Umbilical cord (tissue), 2 donors: ENCODE results near the gene AACS. TPM values are rescaled to one million over a fixed set of nuclear protein-coding genes. Genes with fewer than 3 reads are reported as not detected.
"Not testable (repeated sequence)": the region's sequence is repeated elsewhere in the genome, so short reads cannot be mapped to it uniquely, and the experiment has no call there.

Source experiments
- DNase-seq: peaks from one replicate; pipeline ENCODE4 v3.0.0-alpha.2; 2015; ENCODE audit warnings: low spot score
- total RNA-seq: library from RNA; depleted of rRNA; stranded (reverse); fragments of >200 nt; gene quantifications from one replicate; pipeline ENCODE4 v1.2.3, GENCODE V29; 2014; ENCODE audit warnings: low replicate concordance; ENCODE audit not compliant: insufficient read depth

AACS gene
- total RNA-seq, 1 donor from 2014 or later: 19.7 TPM

DNA sequence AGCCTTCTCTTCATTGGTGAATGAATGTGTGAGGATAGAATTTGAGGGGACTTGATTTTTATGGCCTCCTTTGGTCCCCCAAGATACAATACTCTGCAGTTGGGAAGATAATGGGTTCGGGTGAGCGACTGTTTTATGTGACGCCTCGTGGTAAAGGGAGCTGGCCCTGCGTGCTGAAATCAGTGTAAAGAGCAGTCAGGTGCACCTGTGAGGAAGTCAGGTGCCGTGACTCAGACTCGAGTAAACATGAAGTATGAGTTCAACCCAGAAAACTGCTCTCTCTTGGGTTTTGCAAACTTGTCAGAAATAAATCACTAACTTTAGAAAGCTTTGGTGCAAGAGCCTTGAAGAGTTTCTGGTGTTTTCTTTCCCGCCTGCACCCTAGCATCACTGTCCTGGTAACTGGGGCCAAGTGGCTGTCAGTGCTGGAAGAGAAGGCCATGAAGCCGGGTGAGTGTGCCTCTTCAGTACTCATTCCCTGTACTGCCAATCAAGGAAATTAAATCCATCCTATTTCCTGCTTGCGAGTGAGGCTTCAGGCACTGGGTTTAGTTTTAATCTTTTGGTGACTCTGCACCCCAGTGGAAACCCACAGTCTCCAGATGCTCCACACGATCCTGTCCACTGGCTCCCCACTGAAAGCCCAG lies 59.2 kb downstream of the AACS start:
- DNase-seq: no peak

- no peak for DNase-seq
Measured at GRCh38 chr12:125125271-125125670, 60.0 kb downstream of the AACS start.

DNA sequence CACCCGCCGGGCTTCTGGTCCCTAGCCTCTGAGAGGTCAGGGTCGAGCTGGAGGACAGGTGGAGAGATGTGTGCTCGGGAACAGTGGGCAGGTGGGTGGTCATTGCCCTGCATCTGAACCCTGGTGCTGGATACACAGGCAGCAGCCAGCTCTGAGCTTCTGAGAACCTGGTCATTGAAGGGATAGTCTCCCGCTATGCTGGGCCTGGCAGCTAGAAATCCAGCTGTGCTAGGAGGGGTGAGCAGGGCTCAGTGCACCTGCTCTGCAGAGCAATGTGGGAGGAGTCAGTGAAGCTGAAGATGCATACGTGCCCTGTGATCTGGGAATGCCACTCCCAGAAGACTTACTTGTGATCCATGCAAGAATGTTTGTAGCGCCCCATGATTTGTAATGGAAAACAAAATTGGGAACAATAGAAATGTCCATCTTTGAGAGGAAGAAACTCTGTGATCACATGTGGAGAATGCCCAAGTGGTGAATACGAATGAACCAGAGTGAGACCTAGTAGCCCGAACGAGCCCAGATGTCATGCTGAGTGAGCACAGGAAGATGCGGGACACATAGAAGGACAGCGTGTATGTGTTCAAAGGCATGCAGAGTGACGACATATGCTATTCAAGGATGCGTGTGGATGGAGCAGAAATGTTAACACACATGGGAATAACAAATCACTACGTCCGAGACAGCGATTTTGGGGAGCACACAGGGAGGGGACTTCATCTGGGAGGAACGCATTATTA lies 63.4 kb downstream of the AACS start:
- no peak for DNase-seq

GRCh38 chr12:125129179-125129571 lies 63.9 kb downstream of the AACS start:
- no peak for DNase-seq

DNA sequence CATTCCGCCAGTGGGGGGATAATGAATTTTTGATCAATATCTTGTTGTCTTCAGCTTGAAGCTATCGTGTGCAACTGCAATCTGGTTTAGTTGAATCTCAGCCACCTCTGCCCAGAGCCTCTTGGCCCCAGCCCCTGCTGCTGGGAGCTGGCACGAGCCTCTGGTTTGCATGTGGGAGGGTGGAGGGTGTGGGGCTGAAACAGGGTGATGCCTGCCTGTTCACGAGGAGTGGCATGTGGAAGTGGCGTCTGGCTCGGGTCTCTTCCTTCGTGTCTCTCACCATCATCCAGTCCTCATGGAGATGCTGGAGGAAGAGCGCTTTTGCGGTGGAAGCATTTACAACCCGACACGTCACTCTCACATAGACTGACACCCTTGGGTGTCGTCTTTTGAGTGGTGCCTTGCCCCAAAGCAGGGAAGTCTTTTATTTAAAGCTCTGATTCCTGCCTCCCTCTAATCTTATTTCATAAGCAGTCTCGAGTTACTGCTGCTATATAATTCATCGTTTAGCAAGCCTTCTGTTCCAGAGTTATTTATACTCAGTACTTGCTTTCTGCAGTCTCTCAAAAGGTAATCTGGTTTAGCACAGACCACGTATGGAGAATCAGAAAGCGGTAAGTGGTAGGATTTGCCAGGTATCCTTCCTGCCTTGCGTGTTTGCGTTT lies 64.5 kb downstream of the AACS start:
- no peak for DNase-seq

DNA sequence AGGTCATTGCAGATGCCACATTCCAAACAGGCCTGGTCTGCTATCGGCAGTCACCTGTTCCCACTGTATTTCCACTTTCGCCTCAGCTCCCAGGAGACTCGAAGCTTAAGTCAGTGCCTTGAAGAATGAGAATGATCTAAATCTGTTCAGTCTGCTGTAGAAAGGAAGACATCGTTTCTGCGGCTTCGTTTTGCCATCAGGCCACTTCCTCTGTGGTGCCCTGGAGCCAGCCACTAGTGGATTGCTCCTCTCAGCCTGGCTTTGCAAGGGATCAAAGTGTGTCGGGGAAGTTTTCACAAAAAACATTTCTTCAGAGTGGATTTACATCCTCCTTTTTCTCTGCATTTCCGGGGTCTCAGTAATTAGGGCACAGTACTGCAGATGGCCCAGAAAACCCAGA lies 66.7 kb downstream of the AACS start:
- DNase-seq: no peak

DNA sequence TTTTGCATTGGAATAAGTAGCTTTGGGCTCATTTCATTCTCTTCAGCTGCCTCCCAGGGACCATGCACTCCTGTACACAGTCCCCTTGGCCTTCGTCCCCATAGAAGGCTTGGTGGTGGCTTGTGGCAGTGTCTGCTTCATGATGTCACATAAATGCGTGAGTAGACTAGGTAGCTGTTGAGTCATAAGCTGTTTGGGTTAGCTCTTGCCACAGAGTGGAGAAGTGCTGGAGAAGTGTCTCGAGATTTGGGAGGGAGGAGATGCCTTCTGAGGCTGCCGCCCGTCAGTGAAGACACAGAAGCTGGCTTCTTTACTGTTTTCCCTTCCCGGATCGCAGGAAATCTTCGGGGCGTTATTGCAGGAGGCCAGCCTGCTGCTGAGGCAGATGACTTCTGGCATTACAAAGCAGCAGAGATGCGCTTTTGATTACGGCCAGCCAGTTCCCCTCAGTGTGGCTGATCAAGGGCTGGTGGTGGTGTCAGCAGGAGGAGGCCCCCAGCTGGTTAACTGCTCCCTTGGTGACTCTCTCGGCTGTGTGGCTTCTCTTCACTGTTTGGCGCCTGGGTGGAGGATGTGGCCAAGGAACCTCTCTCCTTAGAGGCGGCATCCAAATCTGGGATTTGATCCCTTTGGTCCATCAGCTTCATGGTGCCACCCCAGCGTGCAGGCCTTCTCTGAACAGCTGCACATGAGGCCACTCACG lies 67.6 kb downstream of the AACS start:
- DNase-seq: no peak

DNA sequence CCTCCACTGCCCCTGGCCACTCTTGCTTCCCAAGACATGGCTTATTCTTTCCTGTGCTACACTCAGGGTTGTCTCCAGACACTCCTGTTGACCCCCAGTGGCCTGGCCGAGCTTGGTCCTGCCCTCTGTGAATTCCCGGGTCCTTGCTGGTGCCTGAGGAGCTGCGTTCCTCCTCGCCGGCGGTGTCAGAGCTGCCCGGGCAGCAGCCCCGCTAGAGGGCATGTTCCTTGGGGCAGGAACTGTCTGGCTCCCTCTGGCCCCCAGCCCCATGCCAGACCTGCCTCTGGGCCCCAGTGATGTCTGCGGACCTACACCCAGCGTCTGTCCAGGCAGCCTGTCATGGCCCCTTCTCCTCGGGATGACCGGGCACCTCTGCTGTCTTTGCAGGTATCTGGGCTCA lies 68.4 kb downstream of the AACS start:
- DNase-seq: no peak

GRCh38 chr12:125134576-125134975 lies 69.3 kb downstream of the AACS start:
- DNase-seq: no peak

DNA sequence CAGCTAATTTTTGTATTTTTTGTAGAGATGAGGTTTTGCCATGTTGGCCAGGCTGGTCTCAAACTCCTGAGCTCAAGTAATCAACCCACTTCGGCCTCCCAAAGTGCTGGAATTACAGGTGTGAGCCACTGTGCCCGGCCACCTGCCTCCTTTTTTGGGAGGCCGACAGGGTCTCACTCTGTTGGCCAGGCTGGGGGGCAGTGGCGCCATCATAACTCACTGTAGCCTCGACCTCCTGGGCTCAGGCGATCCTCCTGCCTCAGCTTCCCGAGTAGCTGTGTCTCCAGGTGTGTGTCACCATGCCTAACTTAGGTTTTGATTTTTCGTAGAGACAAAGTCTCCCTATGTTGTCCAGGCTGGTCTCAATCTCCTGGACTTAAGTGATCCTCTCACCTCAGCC lies 70.7 kb downstream of the AACS start:
- no peak for DNase-seq

GRCh38 chr12:125136702-125137101 lies 71.5 kb downstream of the AACS start:
- DNase-seq: no peak

DNA sequence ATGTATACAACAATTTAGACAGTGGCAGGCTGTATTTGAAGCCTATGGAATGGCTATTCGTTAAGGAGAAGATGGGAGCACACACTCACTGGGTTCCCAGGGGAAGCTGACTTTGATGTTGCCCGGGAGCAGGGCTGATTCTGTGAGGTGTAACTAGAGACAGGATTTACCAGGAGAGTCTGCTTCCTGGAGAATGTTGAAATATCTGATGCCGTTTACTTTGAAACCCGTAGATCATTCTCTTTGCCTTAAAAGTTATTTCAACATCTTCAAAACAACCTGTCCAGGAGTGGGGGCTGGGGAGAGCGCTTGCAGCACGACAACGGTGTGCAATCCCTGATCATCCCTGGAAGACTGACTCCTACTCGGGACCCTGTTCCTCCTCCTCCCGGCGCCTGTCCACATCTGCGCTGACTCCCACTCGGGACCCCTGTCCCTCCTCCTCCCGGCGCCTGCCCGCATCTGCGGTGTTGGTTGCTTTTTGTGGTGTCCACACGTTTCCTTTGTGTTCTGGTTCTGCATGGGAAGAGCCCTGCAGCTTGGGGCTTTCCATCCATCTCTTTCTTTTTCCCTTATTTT lies 72.6 kb downstream of the AACS start:
- no peak for DNase-seq

- DNase-seq: no peak
Measured at GRCh38 chr12:125140279-125141209, 75.3 kb downstream of the AACS start.

DNA sequence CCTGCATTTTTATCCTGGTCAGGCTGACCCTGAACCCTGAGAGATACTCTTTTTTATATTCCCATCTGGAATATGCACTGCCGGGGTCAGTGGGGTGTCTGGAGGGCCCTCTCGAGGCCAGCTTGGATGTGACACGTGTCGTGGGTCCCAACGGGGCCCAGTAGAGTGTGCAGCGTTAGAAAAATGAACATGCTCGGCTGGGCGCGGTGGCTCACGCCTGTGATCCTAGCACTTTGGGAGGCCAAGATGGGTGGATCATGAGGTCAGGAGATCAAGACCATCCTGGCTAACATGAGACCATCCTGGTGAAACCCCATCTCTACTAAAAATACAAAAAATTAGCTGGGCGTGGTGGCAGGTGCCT lies 76.0 kb downstream of the AACS start:
- not testable (repeated sequence) for DNase-seq

DNA sequence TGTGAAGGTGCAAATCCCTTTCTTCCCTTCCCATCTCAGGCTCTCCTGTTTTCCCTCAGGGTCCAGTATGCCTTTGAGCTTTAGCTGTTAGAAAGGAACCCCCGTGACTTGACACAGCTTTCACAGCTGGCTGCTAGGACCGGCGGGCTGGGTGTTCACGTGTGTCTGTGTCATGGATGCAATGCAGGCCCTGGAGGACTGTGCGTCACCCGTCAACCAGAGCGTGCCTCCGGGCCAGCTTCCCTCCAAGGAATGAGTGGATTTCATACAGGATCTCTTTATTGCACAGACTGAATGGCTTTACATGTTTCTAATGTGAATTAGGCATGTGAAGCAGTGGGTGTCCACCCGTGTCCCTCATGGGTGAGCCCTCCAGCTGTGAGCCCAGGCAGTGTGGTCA lies 77.4 kb downstream of the AACS start:
- DNase-seq: no peak

GRCh38 chr12:125143491-125143890 lies 78.3 kb downstream of the AACS start:
- DNase-seq: peak; percentile 15

DNA sequence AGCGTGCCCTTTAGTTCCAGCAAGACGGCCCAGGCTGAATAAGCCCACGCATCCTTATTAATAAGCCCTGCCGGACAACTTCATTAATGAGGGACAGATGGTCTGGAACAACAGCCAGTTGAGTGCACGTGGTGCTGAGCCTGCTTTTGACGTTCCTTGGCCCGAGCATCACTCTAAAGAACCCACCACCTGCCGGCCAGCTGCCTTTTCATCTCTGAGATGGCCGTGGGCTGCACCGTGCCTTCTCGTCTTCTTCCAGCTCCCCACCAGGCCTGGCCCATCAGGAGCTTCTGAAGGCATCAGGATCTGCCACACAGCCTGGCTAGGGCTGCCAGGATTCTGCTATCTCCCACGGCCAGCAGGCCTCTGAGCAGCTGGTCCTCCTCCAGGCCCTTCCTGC lies 80.0 kb downstream of the AACS start:
- DNase-seq: no peak

GRCh38 chr12:125148316-125148715 lies 83.1 kb downstream of the AACS start:
- no peak for DNase-seq

DNA sequence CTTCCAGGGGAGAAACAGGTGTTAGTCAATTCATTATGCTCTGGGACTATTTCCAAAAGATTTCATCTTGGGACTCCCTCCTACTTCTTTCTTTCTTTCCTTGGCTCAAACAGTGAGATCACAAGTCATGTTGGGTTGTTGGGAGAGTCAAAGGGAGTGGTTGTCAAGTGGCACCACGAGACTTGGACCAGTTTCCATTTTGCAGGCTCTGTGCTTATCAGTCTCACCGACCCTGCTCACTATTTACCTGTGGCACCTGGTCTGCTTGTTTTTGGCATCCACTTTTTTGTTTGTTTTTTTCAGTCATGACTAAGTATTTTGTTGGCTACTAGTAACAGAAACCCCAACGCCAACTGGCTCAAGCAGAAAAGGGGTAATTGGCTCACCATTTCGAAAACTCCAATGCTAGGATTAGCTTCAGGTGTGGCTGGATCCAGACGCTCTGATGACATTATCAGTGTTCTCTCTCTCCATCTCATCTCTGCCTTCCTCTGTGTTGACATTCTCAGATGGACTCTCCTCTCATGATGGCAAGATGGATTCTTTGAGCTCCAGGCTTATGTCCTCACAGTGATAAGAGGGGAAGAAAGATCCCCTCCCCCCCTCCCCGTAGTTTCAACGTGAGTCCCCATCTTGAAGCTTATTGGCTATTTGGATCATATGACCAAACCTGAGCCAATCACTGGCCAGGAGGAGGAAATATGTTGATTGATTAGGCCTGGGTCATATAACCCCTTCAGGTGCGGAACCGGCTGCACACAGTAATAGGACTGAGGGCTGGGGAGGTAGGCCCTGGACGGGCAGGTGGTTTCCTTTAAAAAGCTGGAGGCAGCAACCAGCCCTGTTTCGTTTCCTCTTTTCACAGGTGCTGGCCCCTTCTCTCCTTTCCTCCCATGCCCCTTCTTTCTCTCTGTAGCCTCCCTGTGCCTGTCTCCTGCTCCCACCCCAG lies 84.2 kb downstream of the AACS start:
- DNase-seq: no peak

GRCh38 chr12:125151284-125151683 lies 86.0 kb downstream of the AACS start:
- no peak for DNase-seq
